Measurements from ENCODE around the gene MARCOL. TPM values are rescaled to one million over a fixed set of nuclear protein-coding genes. Genes with fewer than 3 reads are reported as not detected.
"Not testable (repeated sequence)": the region's sequence is repeated elsewhere in the genome, so short reads cannot be mapped to it uniquely, and the experiment has no call there.

Gene MARCOL
- total RNA-seq, 6 donors from 2014 or later: not detected

GRCh38 chr5:148255456-148255855, 17.1 kb downstream of the MARCOL start:
- Histone ChIP-seq H3K27ac (no peak overlapping the region), H3K27me3 (no peaks in the 10 kb centered on the region), H3K4me3 (no peak overlapping the region), H3K36me3 (no peaks in the 10 kb centered on the region), H3K4me1 (no peaks in the 10 kb centered on the region), H3K9me3 (peaks cover 6 to 21% (median 11%) of the 10 kb centered on the region in 4 donors)
- ATAC-seq (ENCODE audit: low FRiP score in 2 of 2) (no peak), DNase-seq (no peak)
- TF ChIP-seq POLR2A (IDR thresholded peaks at IDR 0.05) (no peak), CTCF (IDR thresholded peaks at IDR 0.05) (no peak), EP300 (IDR thresholded peaks at IDR 0.05) (no peak), POLR2AphosphoS5 (IDR thresholded peaks at IDR 0.05) (no peak)

- 55 to 79% methylated on average over 2 of the region's 2 CpGs for WGBS, 2 donors
- H3K4me3 ChIP-seq: no peak overlapping the region
- no peaks in the 10 kb centered on the region for H3K4me1 ChIP-seq
- peaks cover 6 to 17% (median 11%) of the 10 kb centered on the region in 4 donors for H3K9me3 ChIP-seq
- no peak for ATAC-seq (ENCODE audit: low FRiP score in 2 of 2)
- TF ChIP-seq POLR2A (IDR thresholded peaks at IDR 0.05): no peak
- no peak for TF ChIP-seq CTCF (IDR thresholded peaks at IDR 0.05)
- no peak for TF ChIP-seq POLR2AphosphoS5 (IDR thresholded peaks at IDR 0.05)
- TF ChIP-seq EP300 (IDR thresholded peaks at IDR 0.05): no peak
- DNase-seq: no peak
- no peaks in the 10 kb centered on the region for H3K27me3 ChIP-seq
- H3K36me3 ChIP-seq: no peaks in the 10 kb centered on the region
- no peak overlapping the region for H3K27ac ChIP-seq
These were observed 21.0 kb downstream of the MARCOL start for GRCh38 chr5:148259288-148259687.

GRCh38 chr5:148261221-148261620, 22.9 kb downstream of the MARCOL start:
- peaks cover 6 to 17% (median 9%) of the 10 kb centered on the region in 4 donors for H3K9me3 ChIP-seq
- DNase-seq: no peak
- no peaks in the 10 kb centered on the region for H3K36me3 ChIP-seq
- TF ChIP-seq EP300 (IDR thresholded peaks at IDR 0.05) (no peak), POLR2A (IDR thresholded peaks at IDR 0.05) (no peak), CTCF (IDR thresholded peaks at IDR 0.05) (no peak), POLR2AphosphoS5 (IDR thresholded peaks at IDR 0.05) (no peak)
- H3K27me3 ChIP-seq: no peaks in the 10 kb centered on the region
- H3K27ac ChIP-seq: no peak overlapping the region
- no peak for ATAC-seq (ENCODE audit: low FRiP score in 2 of 2)
- H3K4me1 ChIP-seq: no peaks in the 10 kb centered on the region
- no peak overlapping the region for H3K4me3 ChIP-seq

GRCh38 chr5:148267962-148268361, 29.6 kb downstream of the MARCOL start:
- TF ChIP-seq POLR2A (IDR thresholded peaks at IDR 0.05) (no peak), POLR2AphosphoS5 (IDR thresholded peaks at IDR 0.05) (no peak), EP300 (IDR thresholded peaks at IDR 0.05) (no peak), CTCF (IDR thresholded peaks at IDR 0.05) (no peak)
- no peak for DNase-seq

GRCh38 chr5:148268566-148268965, 30.2 kb downstream of the MARCOL start, which contains the start of gene SPINK13:
SPINK13 (plus strand) TSS chr5:148268794; CDS start chr5:148270073, 1,279 bp downstream.
- Histone ChIP-seq H3K9me3 (no peaks in the 10 kb centered on the region), H3K4me1 (no peaks in the 10 kb centered on the region), H3K4me3 (no peak within 1 kb of the TSS), H3K27ac (no peak within 1 kb of the TSS), H3K27me3 (no peaks in the 10 kb centered on the region), H3K36me3 (no peaks in the 10 kb centered on the region)
- no peak for DNase-seq
- TF ChIP-seq CTCF (IDR thresholded peaks at IDR 0.05): no peak
- 60 to 82% methylated on average over 2 to 4 of the region's 4 CpGs for WGBS, 2 donors
- ATAC-seq (ENCODE audit: low FRiP score in 2 of 2): peak in 1 of 2 donors; percentile 49

More at GRCh38 chr5:148267962-148268361, 29.6 kb downstream of the MARCOL start:
- WGBS, 2 donors: 52 to 60% methylated on average over 3 of the region's 3 CpGs
- ATAC-seq (ENCODE audit: low FRiP score in 2 of 2): no peak
- H3K27me3 ChIP-seq: no peaks in the 10 kb centered on the region
- no peak overlapping the region for H3K4me3 ChIP-seq
- H3K36me3 ChIP-seq: no peaks in the 10 kb centered on the region
- H3K9me3 ChIP-seq: no peaks in the 10 kb centered on the region
- no peaks in the 10 kb centered on the region for H3K4me1 ChIP-seq
- no peak overlapping the region for H3K27ac ChIP-seq

- not testable (repeated sequence) for H3K27me3 ChIP-seq; H3K36me3 ChIP-seq; ATAC-seq (ENCODE audit: low FRiP score in 2 of 2); H3K4me3 ChIP-seq; H3K4me1 ChIP-seq; H3K9me3 ChIP-seq; DNase-seq; H3K27ac ChIP-seq
- WGBS, 2 donors: 85 to 95% methylated on average over 2 of the region's 2 CpGs
These were observed 36.8 kb downstream of the MARCOL start for GRCh38 chr5:148275129-148275528.

- not testable (repeated sequence) for H3K4me1 ChIP-seq; H3K9me3 ChIP-seq; H3K27ac ChIP-seq; H3K4me3 ChIP-seq; H3K36me3 ChIP-seq; H3K27me3 ChIP-seq; ATAC-seq (ENCODE audit: low FRiP score in 2 of 2)
- 7% methylated on average over 5 of the region's 5 CpGs; no CpG with 5 or more reads in 1 of the 2 donors for WGBS, 2 donors
- DNase-seq: peak in 1 of 2 donors; percentile 54
These were observed 42.6 kb downstream of the MARCOL start for GRCh38 chr5:148280893-148281292.

GRCh38 chr5:148281336-148281735, 43.0 kb downstream of the MARCOL start:
- not testable (repeated sequence) for DNase-seq
- WGBS, 2 donors: 75 to 94% methylated on average over 2 to 4 of the region's 4 CpGs

More at GRCh38 chr5:148281336-148281735, 43.0 kb downstream of the MARCOL start:
- not testable (repeated sequence) for H3K9me3 ChIP-seq; ATAC-seq (ENCODE audit: low FRiP score in 2 of 2); H3K4me1 ChIP-seq; H3K36me3 ChIP-seq; H3K4me3 ChIP-seq; H3K27me3 ChIP-seq; H3K27ac ChIP-seq
